ENCODE results near the gene GJA4. TPM values are rescaled to one million over a fixed set of nuclear protein-coding genes. Genes with fewer than 3 reads are reported as not detected.

Gene GJA4
- total RNA-seq, 1 experiment from 2014 or later, result not detected

GRCh38 chr1:34777519-34778321 is 15.1 kb upstream of the GJA4 start:
- Histone ChIP-seq H2AFZ (ENCODE audit: low read depth, low read length, poor library complexity, severe bottlenecking) (no peak overlapping the region), H3K4me1 (ENCODE audit: control insufficient read depth in 1 of 2, insufficient read depth in 2 of 2, low read length in 2 of 2) (peaks cover 24 to 47% of the 10 kb centered on the region in 2 experiments), H3K27me3 (ENCODE audit: insufficient read depth, low read length) (no peaks in the 10 kb centered on the region), H4K20me1 (ENCODE audit: insufficient read depth) (no peaks in the 10 kb centered on the region), H3K36me3 (ENCODE audit: control insufficient read depth in 1 of 2, insufficient read depth in 2 of 2, low read length in 2 of 2) (no peaks in the 10 kb centered on the region), H3K9me3 (ENCODE audit: control insufficient read depth in 1 of 2, insufficient read depth in 1 of 2, low read depth in 1 of 2, low read length in 2 of 2) (no peaks in the 10 kb centered on the region), H3K9me2 (ENCODE audit: insufficient read depth) (no peaks in the 10 kb centered on the region), H3K79me2 (ENCODE audit: insufficient read depth, low read length) (peaks cover 22% of the 10 kb centered on the region), H3K4me2 (ENCODE audit: low read length) (no peak overlapping the region), H3K27ac (ENCODE audit: low read depth, low read length) (no peak overlapping the region), H3K4me3 (replicated peaks in 1 of 2; ENCODE audit: low read depth in 1 of 2, low read length in 2 of 2) (no peak overlapping the region), H3K9ac (ENCODE audit: low read length) (no peak overlapping the region)
- POLR2A ChIA-PET, result no interaction called here
- intact Hi-C loops (cut with micrococcal nuclease), result loop anchor here (2.0 kb wide), 1 partner anchor 15 kb away; no protein-coding TSS in a partner anchor
- RAD21 ChIA-PET (ENCODE audit: low non-redundant PET in 1 of 2, low total read pairs in 2 of 2, uncharacterized antibody in 2 of 2, unreplicated experiment in 2 of 2), result interaction anchor here in 1 of 2 experiments (0.6 kb wide), 1 partner anchor 30 kb away, joined by 4 read pairs; no protein-coding TSS in a partner anchor
- CTCF ChIA-PET, result no interaction called here
- BruUV-seq (replicated peaks), result no TSS peak
- ATAC-seq (no peak), DNase-seq (ENCODE audit: low read depth, low spot score) (no peak)
- TF ChIP-seq REST (IDR thresholded peaks at IDR 0.05; ENCODE audit: low read depth), result no peak
- no peak for TF ChIP-seq ELF1 (IDR thresholded peaks at IDR 0.05; ENCODE audit: borderline replicate concordance, low read depth)
- TF ChIP-seq RAD21 (IDR thresholded peaks at IDR 0.05; ENCODE audit: low read depth), result no peak
- TF ChIP-seq SRF (IDR thresholded peaks at IDR 0.05; ENCODE audit: low read depth), result no peak
- TF ChIP-seq EGR1 (IDR thresholded peaks at IDR 0.05; ENCODE audit: low read depth), result no peak
- TF ChIP-seq POLR2A (IDR thresholded peaks at IDR 0.05; ENCODE audit: borderline replicate concordance, extremely low read depth, insufficient read depth, insufficient read length), result no peak
- TF ChIP-seq CTCF (IDR thresholded peaks at IDR 0.05 in 2 of 3, conservative IDR thresholded peaks at IDR 0.05 in 1 of 3; ENCODE audit: borderline replicate concordance in 1 of 3, insufficient read depth in 1 of 3, low read depth in 2 of 3, low read length in 2 of 3), result no peak
- no peak for TF ChIP-seq SIN3A (IDR thresholded peaks at IDR 0.05; ENCODE audit: low read depth)
- TF ChIP-seq ZBTB33 (IDR thresholded peaks at IDR 0.05; ENCODE audit: extremely low read depth, insufficient replicate concordance, low read length), result no peak
- TF ChIP-seq ATF3 (IDR thresholded peaks at IDR 0.05), result no peak
- no peak for TF ChIP-seq JUND (IDR thresholded peaks at IDR 0.05)
- no peak for TF ChIP-seq MAX (IDR thresholded peaks at IDR 0.05)
- no peak for TF ChIP-seq SP1 (IDR thresholded peaks at IDR 0.05; ENCODE audit: low read depth)
- TF ChIP-seq EZH2phosphoT487 (IDR thresholded peaks at IDR 0.05; ENCODE audit: borderline replicate concordance), result no peak
